ENCODE data around the gene TPP1.

Gene TPP1

GRCh38 chr11:6563121-6563619, 56.1 kb downstream of the TPP1 start:
- H3K79me2 ChIP-seq (ENCODE audit: low read length) = no peaks in the 10 kb centered on the region
- no peaks in the 10 kb centered on the region for H3K27me3 ChIP-seq (replicated peaks; ENCODE audit: insufficient read depth, low read length)
- no peaks in the 10 kb centered on the region for H3F3A ChIP-seq (ENCODE audit: insufficient read depth, low read length)
- no peak for TF ChIP-seq EZH2phosphoT487 (IDR thresholded peaks at IDR 0.05; ENCODE audit: low read length)
- no peak for TF ChIP-seq EZH2 (optimal IDR thresholded peaks at IDR 0.05; ENCODE audit: low read depth, low read length)
- TF ChIP-seq CTCF (IDR thresholded peaks at IDR 0.05; ENCODE audit: low read length) = no peak
- H3K4me2 ChIP-seq (ENCODE audit: low read depth, low read length) = no peak overlapping the region
- H3K27ac ChIP-seq (ENCODE audit: low read length) = no peak overlapping the region
- no peaks in the 10 kb centered on the region for H3K9me3 ChIP-seq (replicated peaks; ENCODE audit: insufficient read depth, low read length)
- 0 out of 2 replicates have a peak, but pooled peaks cover under 1% of the 10 kb centered on the region for H3K4me1 ChIP-seq (ENCODE audit: low read length)
- no peak overlapping the region for H3K4me3 ChIP-seq (ENCODE audit: low read length)
- no peak overlapping the region for H3K9ac ChIP-seq (ENCODE audit: low read length)
- H4K20me1 ChIP-seq (ENCODE audit: insufficient read depth, low read length) = no peaks in the 10 kb centered on the region
- no peak for DNase-seq
- no peaks in the 10 kb centered on the region for H3K9me2 ChIP-seq (replicated peaks; ENCODE audit: insufficient read depth, low read length)
- H2AFZ ChIP-seq (ENCODE audit: low read length) = no peak overlapping the region
- no peaks in the 10 kb centered on the region for H3K36me3 ChIP-seq (replicated peaks; ENCODE audit: insufficient read depth, low read length)
